ENCODE measurements around the gene SBF1.

Gene SBF1

GRCh38 chr22:50465066-50465930 is 9.5 kb downstream of the SBF1 start:
- DNase-seq: no peak

DNA sequence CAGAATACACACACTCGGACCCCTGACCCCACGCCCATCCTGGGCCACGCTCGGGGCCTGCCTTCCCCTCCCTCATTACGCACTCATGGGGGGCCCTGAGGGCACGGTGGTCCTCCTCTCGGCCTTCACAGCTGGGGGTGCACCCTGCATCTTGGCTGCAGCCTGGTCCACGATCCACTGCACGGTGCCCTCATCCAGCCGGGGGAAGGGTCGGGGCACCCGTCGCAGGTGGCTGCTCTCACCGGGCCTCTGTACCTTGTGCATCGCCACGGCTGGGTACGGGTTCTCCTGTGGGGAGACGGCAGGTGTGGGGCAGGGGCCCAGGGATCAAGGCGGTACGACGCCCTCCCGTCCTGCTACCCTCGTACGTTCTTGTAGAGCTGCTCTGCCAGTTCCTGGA is 10.4 kb downstream of the SBF1 start:
- no peak for DNase-seq

- DNase-seq: no peak
These were observed 11.5 kb downstream of the SBF1 start for GRCh38 chr22:50463188-50463900.

DNA sequence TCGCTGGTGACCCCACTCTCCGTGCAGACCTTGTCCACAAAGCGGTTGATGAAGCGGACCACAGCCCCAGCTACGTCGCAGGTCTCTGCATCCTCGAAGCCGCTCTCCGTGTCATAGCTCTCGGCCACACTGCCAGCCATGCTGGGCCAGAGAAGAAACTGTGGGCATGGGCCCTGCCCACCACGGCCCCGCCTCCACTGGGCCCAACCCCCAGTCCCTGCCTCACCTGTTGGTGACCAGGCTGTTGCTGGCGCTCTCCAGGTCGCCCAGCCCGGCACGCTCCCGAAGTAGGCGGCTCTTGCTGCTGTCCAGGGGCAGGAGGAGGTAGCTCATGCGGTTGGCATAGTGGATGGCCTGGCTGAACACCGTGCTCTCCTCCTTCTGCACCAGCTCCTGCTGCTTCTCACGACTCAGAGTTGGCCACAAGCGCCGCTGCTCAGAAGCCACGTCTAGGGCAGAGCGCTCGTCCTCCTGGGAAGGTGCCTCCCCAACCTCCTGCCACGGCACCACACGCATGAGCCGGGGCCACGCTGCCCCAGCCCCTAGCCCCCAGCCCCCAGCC is 12.8 kb downstream of the SBF1 start:
- DNase-seq: no peak

- DNase-seq: no peak
These were observed 13.3 kb downstream of the SBF1 start for GRCh38 chr22:50461536-50461935.

GRCh38 chr22:50460938-50461337 is 13.9 kb downstream of the SBF1 start:
- DNase-seq: no peak

- DNase-seq: no peak
These were observed 15.2 kb downstream of the SBF1 start for GRCh38 chr22:50459496-50460140.

DNA sequence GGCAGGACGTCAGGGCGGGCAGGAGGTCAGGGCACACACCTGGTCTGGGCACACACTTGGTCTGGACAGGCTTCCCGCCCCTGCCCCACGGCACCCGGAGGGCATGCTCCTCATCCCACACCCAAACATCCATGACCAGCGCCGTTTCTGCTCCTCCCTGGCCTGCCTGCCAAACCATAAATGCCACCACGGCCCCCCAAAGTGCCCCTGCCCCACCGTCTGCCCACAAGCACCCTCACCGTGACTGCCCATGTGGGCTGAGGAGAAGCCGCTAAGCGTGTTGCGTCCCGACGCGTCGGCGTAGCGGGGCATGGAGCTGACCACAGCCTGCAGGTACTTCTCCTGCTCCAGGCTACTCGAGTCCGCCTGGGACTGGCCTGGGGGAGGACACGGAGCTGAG is 15.8 kb downstream of the SBF1 start:
- DNase-seq: no peak

- no peak for DNase-seq
These were observed 18.2 kb downstream of the SBF1 start for GRCh38 chr22:50456466-50457234.

GRCh38 chr22:50456026-50456425 is 18.8 kb downstream of the SBF1 start:
- no peak for DNase-seq

GRCh38 chr22:50455201-50455600 is 19.6 kb downstream of the SBF1 start:
- DNase-seq: no peak

DNA sequence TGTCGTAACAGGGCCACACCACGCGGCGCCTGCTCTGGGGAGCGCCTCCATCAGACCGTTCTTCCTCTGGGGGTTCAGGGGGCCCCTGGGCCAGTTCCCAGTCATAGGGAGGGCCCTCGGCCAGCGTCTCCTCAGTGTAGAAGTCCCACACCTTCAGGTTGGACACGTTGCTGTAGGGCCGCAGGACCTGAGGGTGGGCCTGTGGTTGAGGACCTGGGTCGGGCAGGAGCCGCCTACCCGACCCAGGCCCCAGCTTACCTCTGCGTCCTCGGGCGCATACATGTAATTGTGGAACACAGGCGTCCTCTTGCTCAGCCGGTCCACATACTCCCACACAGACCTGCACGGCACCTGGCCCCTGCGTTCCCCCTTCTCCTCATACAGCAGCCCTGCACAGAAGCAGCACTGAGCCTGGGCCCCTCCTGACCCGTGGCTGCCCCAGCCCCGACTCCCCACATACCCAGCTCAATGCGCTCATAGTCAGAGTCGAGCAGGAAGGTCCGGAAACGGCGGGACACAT is 20.2 kb downstream of the SBF1 start:
- DNase-seq: no peak

DNA sequence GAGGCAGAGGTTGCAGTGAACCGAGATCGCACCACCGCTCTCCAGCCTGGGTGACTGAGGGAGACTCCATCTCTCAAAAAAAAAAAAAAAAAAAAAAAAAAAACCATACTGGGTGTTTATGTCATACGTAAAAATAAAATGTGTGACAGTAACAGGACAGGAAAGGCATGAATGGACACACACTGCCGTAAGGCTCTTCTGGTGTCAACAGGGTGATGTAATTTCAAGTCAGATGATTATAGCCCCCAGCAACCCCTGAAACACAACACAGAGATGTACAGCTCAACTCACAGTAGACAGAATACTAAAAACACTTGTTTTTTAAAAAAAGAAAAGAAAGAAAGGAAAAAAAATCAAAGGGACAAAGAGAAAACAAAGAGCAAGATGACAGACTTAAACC is 22.2 kb downstream of the SBF1 start:
- DNase-seq: no peak

- no peak for DNase-seq
These were observed 27.0 kb downstream of the SBF1 start for GRCh38 chr22:50447576-50448551.

DNA sequence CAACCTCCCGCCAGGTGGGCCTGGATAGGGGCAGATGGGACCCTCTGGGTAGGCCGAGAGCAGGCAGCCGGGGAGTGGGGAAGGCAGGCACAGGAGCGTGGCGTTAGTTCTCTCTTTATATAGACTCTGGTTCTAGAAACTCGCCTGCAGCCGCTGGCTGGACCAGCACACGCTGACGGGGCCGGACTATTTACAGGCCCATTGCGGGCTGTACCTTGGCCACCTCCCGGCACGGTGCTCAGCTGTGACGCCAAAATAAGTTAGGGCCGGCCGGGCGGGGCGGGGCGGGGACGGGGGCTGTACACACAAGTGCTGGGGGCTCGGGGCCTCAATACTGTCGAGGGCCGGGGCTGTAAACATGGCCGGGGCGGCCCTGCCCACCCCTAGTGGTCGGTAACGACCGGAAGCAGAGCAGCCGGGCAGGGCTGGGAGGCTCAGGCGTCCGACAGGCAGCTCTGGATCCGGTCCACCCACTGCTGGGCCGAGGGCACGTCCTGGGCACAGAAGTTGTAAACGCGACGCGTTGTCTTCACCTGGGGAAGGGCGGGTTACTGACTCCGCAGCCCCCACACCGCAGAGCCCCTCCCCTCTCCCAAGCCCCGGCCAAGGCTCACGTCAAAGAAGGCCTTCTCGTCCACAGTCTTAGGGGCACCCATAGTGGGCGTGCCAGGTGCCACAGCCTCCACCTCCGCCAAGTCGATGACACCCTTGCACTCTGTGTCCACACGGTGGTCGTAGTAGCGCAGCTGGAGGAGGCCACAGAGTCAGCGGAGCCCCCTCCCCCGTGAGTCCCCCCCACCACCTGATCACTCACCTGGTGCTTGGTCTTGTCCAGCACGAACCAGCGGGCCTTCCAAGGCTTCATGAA is 27.9 kb downstream of the SBF1 start:
- DNase-seq: no peak

- DNase-seq: no peak
These were observed 28.7 kb downstream of the SBF1 start for GRCh38 chr22:50445880-50446707.

DNA sequence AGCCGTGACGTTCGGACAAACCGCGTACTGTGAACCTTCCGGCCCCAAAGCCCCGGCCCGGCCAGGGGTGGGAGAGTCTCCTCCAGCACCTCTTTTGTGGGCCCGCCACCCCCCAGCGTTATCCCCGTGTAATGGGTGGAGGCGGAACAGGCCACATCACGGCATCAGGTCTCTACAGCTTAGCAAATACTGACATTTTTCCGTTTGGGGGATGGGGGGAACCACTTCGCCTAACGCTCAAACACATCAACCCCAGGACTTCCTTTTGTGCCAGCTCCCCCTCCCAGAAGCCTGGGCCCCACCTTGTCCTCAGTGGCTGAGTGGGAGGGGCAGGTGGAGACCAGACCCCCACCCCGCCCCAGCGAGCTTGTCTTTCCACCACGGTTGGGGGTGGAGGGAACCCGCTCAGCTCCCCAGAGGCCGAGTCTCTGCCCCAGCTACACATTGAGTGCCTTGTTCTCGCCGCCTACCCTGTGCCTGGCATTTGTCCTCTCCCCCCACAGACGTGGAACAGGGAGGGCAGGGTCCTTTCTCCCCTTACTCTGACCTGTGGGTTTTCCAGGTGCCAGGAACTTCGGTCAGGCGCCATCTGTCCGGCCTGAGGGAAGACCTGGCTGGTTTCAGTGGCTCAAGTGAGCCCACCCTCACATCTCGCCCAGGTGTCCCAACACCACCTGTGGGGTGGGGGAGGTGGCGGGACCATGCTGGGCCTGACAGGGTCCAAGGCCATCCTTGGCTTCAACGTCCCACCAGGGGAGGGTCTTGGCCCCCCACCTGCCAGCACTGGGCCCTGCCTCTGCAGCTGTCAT is 29.6 kb downstream of the SBF1 start:
- DNase-seq: no peak

GRCh38 chr22:50444663-50445062 is 30.2 kb downstream of the SBF1 start:
- DNase-seq: no peak

Data from NCI-H2081 (cell line).